ENCODE data around the gene CARD11. TPM values are rescaled to one million over a fixed set of nuclear protein-coding genes. Genes with fewer than 3 reads are reported as not detected.

Gene CARD11
- total and polyA plus RNA-seq, 2 of the 4 experiments (the other 2 are of a cell fraction) = 0.18 to 0.26 TPM

- Histone ChIP-seq H4K91ac (ENCODE audit: insufficient read depth, low read depth, low read length) (no peak overlapping the region), H3K4me3 (ENCODE audit: insufficient read depth, low read depth, low read length) (no peak overlapping the region), H3K36me3 (ENCODE audit: control insufficient read depth, insufficient read depth, low read length) (no peaks in the 10 kb centered on the region), H3K27me3 (ENCODE audit: control insufficient read depth, insufficient read depth, low read length) (no peaks in the 10 kb centered on the region; the same call in 1 of the 2 replicates), H3K4me1 (ENCODE audit: control insufficient read depth, insufficient read depth, low read length) (no peaks in the 10 kb centered on the region), H3K79me1 (ENCODE audit: low read depth in 1 of 2, low read length in 2 of 2) (no peaks in the 10 kb centered on the region), H3K27ac (ENCODE audit: insufficient read depth, low read length) (no peak overlapping the region), H3K9ac (ENCODE audit: low read depth, low read length) (no peak overlapping the region), H3K18ac (ENCODE audit: low read depth, low read length) (no peak overlapping the region), H2AK9ac (replicated peaks; ENCODE audit: low read depth, low read length, poor library complexity) (no peak overlapping the region), H3K4ac (ENCODE audit: low read depth, low read length) (no peak overlapping the region), H4K8ac (ENCODE audit: low read depth in 2 of 2, low read length in 2 of 2) (no peak overlapping the region), H4K5ac (ENCODE audit: low read depth, low read length) (no peak overlapping the region), H2BK5ac (ENCODE audit: low read depth, low read length, poor library complexity, severe bottlenecking) (no peak overlapping the region), H2AK5ac (ENCODE audit: low read depth, low read length) (no peak overlapping the region), H2AFZ (replicated peaks; ENCODE audit: low read length, poor library complexity) (no peak overlapping the region), H3K4me2 (ENCODE audit: low read depth, low read length) (no peak overlapping the region), H3K9me1 (ENCODE audit: insufficient read depth, low read length) (no peaks in the 10 kb centered on the region), H2BK15ac (ENCODE audit: low read depth, low read length) (no peak overlapping the region), H3K56ac (ENCODE audit: extremely low read depth, insufficient read depth, low read length) (no peak overlapping the region), H3K14ac (replicated peaks; ENCODE audit: low read depth, low read length) (no peak overlapping the region), H2BK120ac (ENCODE audit: low read depth, low read length) (no peak overlapping the region), H3K23ac (ENCODE audit: low read depth, low read length) (no peak overlapping the region), H4K20me1 (ENCODE audit: insufficient read depth, low read length) (no peaks in the 10 kb centered on the region), H3K9me3 (ENCODE audit: control insufficient read depth, insufficient read depth, low read length) (no peaks in the 10 kb centered on the region), H2BK20ac (ENCODE audit: low read depth, low read length) (no peak overlapping the region)
- in situ Hi-C loops (cut with MboI; ENCODE audit: low sequenced_read_pairs) = no loop called here
- TF ChIP-seq POLR2A (IDR thresholded peaks at IDR 0.05; ENCODE audit: low read depth, low read length) (no peak), SMC3 (IDR thresholded peaks at IDR 0.05; ENCODE audit: low read depth, low read length) (no peak), FOS (IDR thresholded peaks at IDR 0.05; ENCODE audit: low read depth, low read length) (no peak), BHLHE40 (IDR thresholded peaks at IDR 0.05; ENCODE audit: low read depth, low read length) (no peak), RCOR1 (IDR thresholded peaks at IDR 0.05; ENCODE audit: insufficient replicate concordance, low read length) (no peak), CHD1 (IDR thresholded peaks at IDR 0.05; ENCODE audit: low read depth, low read length) (no peak), RAD21 (IDR thresholded peaks at IDR 0.05; ENCODE audit: low read length) (no peak), RFX5 (IDR thresholded peaks at IDR 0.05; ENCODE audit: low read depth, low read length) (no peak)
- WGBS, 2 experiments (ENCODE audit: extremely low coverage in 2 of 2, insufficient read length in 1 of 2) = 72% methylated on average over 4 of the region's 8 CpGs; no CpG with 5 or more reads in 1 of the 2 experiments
- intact Hi-C loops (cut with micrococcal nuclease) = no loop called here
- DNase-seq = no peak
- no peak for ATAC-seq (ENCODE audit: low read depth)
- BruUV-seq (replicated peaks) = no TSS peak
- CTCF ChIA-PET = no interaction called here
- POLR2A ChIA-PET (ENCODE audit: unreplicated experiment) = no interaction called here
- dilution Hi-C loops (cut with HindIII; ENCODE audit: low sequenced_read_pairs, unreplicated experiment) = no loop called here
Measured at GRCh38 chr7:2936301-2936700, 107.4 kb downstream of the CARD11 start.

Measured in IMR-90 (cell line).